Liver (tissue), 9 donors: ENCODE measurements around the gene CNST. TPM values are rescaled to one million over a fixed set of nuclear protein-coding genes. Genes with fewer than 3 reads are reported as not detected.

Experiments used
- DNase-seq: peaks from one replicate; pipeline ENCODE4 v3.0.0-alpha.2; 2017; ENCODE audit warnings: low spot score
- H3K27ac ChIP-seq, 2 donors: one replicate each; pipeline ENCODE4 v1.7.0; 2013; ENCODE audit warnings: inconsistent platforms in 2 of 2, low read length in 2 of 2, control low read depth in 1 of 2, low read depth in 1 of 2, mild to moderate bottlenecking in 1 of 2
- H3K27me3 ChIP-seq, 4 donors: one replicate each; pipeline versions ENCODE4 v1.6.1 to v1.7.0; 2013; ENCODE audit warnings: low read length in 3 of 4, inconsistent platforms in 1 of 4, mild to moderate bottlenecking in 1 of 4, moderate library complexity in 1 of 4; ENCODE audit not compliant: control insufficient read depth in 4 of 4, insufficient read depth in 4 of 4
- H3K36me3 ChIP-seq, 4 donors: one replicate each; pipeline versions ENCODE4 v1.6.1 to v1.7.0; 2013; ENCODE audit warnings: low read length in 3 of 4, mild to moderate bottlenecking in 3 of 4, low read depth in 1 of 4, moderate library complexity in 1 of 4; ENCODE audit not compliant: control insufficient read depth in 4 of 4, insufficient read depth in 3 of 4
- H3K4me1 ChIP-seq, 4 donors: one replicate each; pipeline versions ENCODE4 v1.6.1 to v1.7.0; 2013; ENCODE audit warnings: low read length in 3 of 4, mild to moderate bottlenecking in 3 of 4, moderate library complexity in 1 of 4; ENCODE audit not compliant: control insufficient read depth in 4 of 4, insufficient read depth in 4 of 4
- H3K4me3 ChIP-seq, 3 donors: one replicate each; pipeline versions ENCODE4 v1.6.1 to v1.7.0; 2013; ENCODE audit warnings: low read length in 3 of 3, control low read depth in 1 of 3, low read depth in 1 of 3, mild to moderate bottlenecking in 1 of 3
- H3K9ac ChIP-seq, 2 donors: one replicate each; pipeline ENCODE4 v1.7.0; 2013; ENCODE audit warnings: low read length in 2 of 2, mild to moderate bottlenecking in 2 of 2, moderate library complexity in 2 of 2, control low read depth in 1 of 2, low read depth in 1 of 2
- H3K9me3 ChIP-seq, 4 donors: one replicate each; pipeline versions ENCODE4 v1.6.1 to v1.7.0; 2013; ENCODE audit warnings: low read length in 3 of 4; ENCODE audit not compliant: control insufficient read depth in 4 of 4
- EGR1 ChIP-seq, 2 donors: IDR thresholded peaks; 2 replicates each; pipeline ENCODE4 v1.6.1; 2016 to 2018; ENCODE audit warnings: antibody characterized with exemption in 2 of 2, low read depth in 2 of 2
- FOXA2 ChIP-seq: IDR thresholded peaks from 2 replicates; pipeline ENCODE4 v1.6.1; 2016; ENCODE audit warnings: antibody characterized with exemption
- GABPA ChIP-seq, 2 donors: IDR thresholded peaks in 1 of 2; conservative IDR thresholded peaks in 1 of 2; 2 replicates each; pipeline ENCODE4 v1.6.1; 2016; ENCODE audit warnings: antibody characterized with exemption in 2 of 2, mild to moderate bottlenecking in 1 of 2, moderate library complexity in 1 of 2
- HNF4G ChIP-seq: IDR thresholded peaks from 2 replicates; pipeline ENCODE4 v1.6.1; 2016; ENCODE audit warnings: antibody characterized with exemption
- JUND ChIP-seq, 2 donors: IDR thresholded peaks; 2 replicates each; pipeline ENCODE4 v1.6.1; 2016; ENCODE audit warnings: antibody characterized with exemption in 2 of 2
- RAD21 ChIP-seq, 2 donors: IDR thresholded peaks; 2 replicates each; pipeline ENCODE4 v1.6.1; 2016; ENCODE audit warnings: antibody characterized with exemption in 2 of 2, mild to moderate bottlenecking in 2 of 2
- TAF1 ChIP-seq: conservative IDR thresholded peaks from 2 replicates; pipeline ENCODE4 v1.6.1; 2016; ENCODE audit warnings: antibody characterized with exemption, mild to moderate bottlenecking
- YY1 ChIP-seq: IDR thresholded peaks from 2 replicates; pipeline ENCODE4 v1.6.1; 2016; ENCODE audit warnings: antibody characterized with exemption, mild to moderate bottlenecking
- WGBS: extraction: QIAGEN DNeasy Blood & Tissue Kit; methylation state at CpG from one replicate; pipeline ENCODE4 v1.1.7; 2013; 5-methylcytosine and 5-hydroxymethylcytosine counted together
- polyA plus RNA-seq, 2 donors: library from polyadenylated mRNA; stranded (reverse) in 1 of 2; unstranded in 1 of 2; fragments of 200-250 nt in 1 of 2; fragments of >200 nt in 1 of 2; fragmentation: Nextera tagmentation in 1 of 2; extraction: Ambion mirVana in 1 of 2; gene quantifications; one replicate each; pipeline versions ENCODE4 v1.2.1 to v1.2.3, GENCODE V29; 2013 to 2015
- total RNA-seq, 2 donors: library from RNA; depleted of rRNA; stranded (reverse); fragments of >200 nt; gene quantifications; one replicate each; pipeline ENCODE4 v1.2.3, GENCODE V29; 2014
- TF ChIP-seq, protein P1 (sequence below): IDR thresholded peaks from 2 replicates; pipeline ENCODE4 v1.6.1; 2016; ENCODE audit warnings: antibody characterized with exemption
- TF ChIP-seq, protein P2 (sequence below): fragments of 150-350 bp; IDR thresholded peaks from 2 replicates; pipeline ENCODE4 v1.5.1; 2017; ENCODE audit warnings: improper control_type of control experiment, low read depth, low read length; ENCODE audit not compliant: missing input control
- TF ChIP-seq, protein P3 (sequence below): IDR thresholded peaks from 2 replicates; pipeline ENCODE4 v1.6.1; 2016; ENCODE audit warnings: antibody characterized with exemption
- TF ChIP-seq, protein P4 (sequence below): IDR thresholded peaks from 2 replicates; pipeline ENCODE4 v1.6.1; 2016; ENCODE audit warnings: antibody characterized with exemption
- TF ChIP-seq, protein P5 (sequence below): IDR thresholded peaks from 2 replicates; pipeline ENCODE4 v1.6.1; 2016; ENCODE audit warnings: antibody characterized with exemption, mild to moderate bottlenecking
- donor health status: healthy.
- donor health status: healthy.
- donor health status: healthy.
- donor health status: healthy.
- donor health status: healthy.

Gene CNST
- total and polyA plus RNA-seq, 4 donors = 6.1 to 36.3 (median 12.1) TPM

DNA sequence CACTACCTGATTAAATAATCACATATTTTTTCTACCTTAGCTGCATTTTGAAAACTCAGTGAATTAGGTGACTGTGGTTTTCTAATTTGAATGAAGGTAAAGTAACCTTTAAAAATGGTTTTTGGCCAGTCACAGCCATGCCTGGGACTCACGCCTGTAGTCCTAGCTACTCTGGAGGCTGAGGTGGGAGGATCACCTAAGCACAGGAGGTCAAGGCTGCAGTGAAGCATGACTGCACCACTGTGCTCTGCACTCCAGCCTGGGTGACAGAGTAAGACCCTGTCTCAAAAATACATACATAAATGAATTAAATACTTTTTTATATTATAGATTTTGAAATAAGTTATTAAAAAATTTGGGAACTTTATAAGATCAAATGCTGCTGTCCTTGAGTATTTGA is 5.7 kb downstream of the CNST start:
- Histone ChIP-seq H3K9me3 (no peaks in the 10 kb centered on the region), H3K4me3 (no peak overlapping the region), H3K27ac (peak overlapping the region in 1 of 2 donors; percentile 41), H3K36me3 (peaks cover 0 to 2% (median 0%) of the 10 kb centered on the region in 4 donors), H3K4me1 (peaks cover 3 to 9% (median 5%) of the 10 kb centered on the region in 4 donors), H3K9ac (no peak overlapping the region), H3K27me3 (no peaks in the 10 kb centered on the region)
- DNase-seq = no peak
- WGBS = 97% methylated on average over 1 of the region's 1 CpG
- TF ChIP-seq, protein P1, sequence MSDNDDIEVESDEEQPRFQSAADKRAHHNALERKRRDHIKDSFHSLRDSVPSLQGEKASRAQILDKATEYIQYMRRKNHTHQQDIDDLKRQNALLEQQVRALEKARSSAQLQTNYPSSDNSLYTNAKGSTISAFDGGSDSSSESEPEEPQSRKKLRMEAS = no peak
- TF ChIP-seq, protein P2, sequence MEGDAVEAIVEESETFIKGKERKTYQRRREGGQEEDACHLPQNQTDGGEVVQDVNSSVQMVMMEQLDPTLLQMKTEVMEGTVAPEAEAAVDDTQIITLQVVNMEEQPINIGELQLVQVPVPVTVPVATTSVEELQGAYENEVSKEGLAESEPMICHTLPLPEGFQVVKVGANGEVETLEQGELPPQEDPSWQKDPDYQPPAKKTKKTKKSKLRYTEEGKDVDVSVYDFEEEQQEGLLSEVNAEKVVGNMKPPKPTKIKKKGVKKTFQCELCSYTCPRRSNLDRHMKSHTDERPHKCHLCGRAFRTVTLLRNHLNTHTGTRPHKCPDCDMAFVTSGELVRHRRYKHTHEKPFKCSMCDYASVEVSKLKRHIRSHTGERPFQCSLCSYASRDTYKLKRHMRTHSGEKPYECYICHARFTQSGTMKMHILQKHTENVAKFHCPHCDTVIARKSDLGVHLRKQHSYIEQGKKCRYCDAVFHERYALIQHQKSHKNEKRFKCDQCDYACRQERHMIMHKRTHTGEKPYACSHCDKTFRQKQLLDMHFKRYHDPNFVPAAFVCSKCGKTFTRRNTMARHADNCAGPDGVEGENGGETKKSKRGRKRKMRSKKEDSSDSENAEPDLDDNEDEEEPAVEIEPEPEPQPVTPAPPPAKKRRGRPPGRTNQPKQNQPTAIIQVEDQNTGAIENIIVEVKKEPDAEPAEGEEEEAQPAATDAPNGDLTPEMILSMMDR = no peak
- TF ChIP-seq HNF4G = no peak
- TF ChIP-seq, protein P3, sequence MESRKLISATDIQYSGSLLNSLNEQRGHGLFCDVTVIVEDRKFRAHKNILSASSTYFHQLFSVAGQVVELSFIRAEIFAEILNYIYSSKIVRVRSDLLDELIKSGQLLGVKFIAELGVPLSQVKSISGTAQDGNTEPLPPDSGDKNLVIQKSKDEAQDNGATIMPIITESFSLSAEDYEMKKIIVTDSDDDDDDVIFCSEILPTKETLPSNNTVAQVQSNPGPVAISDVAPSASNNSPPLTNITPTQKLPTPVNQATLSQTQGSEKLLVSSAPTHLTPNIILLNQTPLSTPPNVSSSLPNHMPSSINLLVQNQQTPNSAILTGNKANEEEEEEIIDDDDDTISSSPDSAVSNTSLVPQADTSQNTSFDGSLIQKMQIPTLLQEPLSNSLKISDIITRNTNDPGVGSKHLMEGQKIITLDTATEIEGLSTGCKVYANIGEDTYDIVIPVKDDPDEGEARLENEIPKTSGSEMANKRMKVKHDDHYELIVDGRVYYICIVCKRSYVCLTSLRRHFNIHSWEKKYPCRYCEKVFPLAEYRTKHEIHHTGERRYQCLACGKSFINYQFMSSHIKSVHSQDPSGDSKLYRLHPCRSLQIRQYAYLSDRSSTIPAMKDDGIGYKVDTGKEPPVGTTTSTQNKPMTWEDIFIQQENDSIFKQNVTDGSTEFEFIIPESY = no peak

DNA sequence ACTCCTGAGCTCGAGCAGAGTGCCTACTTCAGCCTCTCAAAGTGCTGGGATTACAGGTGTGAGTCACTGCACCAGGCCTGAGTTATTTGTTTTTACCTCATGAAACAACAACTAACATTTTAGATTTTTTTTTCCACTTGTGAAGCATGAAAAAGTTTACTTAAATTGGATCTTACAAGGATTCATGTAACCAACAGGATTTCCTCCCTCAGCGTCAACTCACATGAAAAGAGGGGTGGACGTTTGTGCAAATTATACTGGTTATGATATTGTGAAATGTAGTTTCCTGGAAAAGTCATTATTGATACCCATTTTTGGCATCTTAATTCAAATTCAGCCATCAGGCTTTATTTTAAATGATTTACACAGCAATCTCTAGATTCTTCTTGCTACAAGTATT is 6.5 kb downstream of the CNST start:
- 69% methylated on average over 3 of the region's 3 CpGs for WGBS
- H3K4me3 ChIP-seq = no peak overlapping the region
- H3K9me3 ChIP-seq = no peaks in the 10 kb centered on the region
- peak overlapping the region in 1 of 2 donors; percentile 34 for H3K9ac ChIP-seq
- peak overlapping the region; percentile 13 to 35 for H3K27ac ChIP-seq
- H3K27me3 ChIP-seq = no peaks in the 10 kb centered on the region
- TF ChIP-seq, protein P3 = no peak
- TF ChIP-seq GABPA (IDR thresholded peaks at IDR 0.05 in 1 of 2, conservative IDR thresholded peaks at IDR 0.05 in 1 of 2) (no peak), FOXA2 (no peak), TAF1 (no peak), EGR1 (IDR thresholded peaks at IDR 0.05; ENCODE audit: low read depth in 2 of 2) (no peak), YY1 (no peak)
- TF ChIP-seq, protein P4, sequence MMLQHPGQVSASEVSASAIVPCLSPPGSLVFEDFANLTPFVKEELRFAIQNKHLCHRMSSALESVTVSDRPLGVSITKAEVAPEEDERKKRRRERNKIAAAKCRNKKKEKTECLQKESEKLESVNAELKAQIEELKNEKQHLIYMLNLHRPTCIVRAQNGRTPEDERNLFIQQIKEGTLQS = no peak
- H3K36me3 ChIP-seq = peaks cover 0 to 2% (median 0%) of the 10 kb centered on the region in 4 donors
- no peak for DNase-seq
- peaks cover 0 to 4% (median 2%) of the 10 kb centered on the region in 4 donors for H3K4me1 ChIP-seq

DNA sequence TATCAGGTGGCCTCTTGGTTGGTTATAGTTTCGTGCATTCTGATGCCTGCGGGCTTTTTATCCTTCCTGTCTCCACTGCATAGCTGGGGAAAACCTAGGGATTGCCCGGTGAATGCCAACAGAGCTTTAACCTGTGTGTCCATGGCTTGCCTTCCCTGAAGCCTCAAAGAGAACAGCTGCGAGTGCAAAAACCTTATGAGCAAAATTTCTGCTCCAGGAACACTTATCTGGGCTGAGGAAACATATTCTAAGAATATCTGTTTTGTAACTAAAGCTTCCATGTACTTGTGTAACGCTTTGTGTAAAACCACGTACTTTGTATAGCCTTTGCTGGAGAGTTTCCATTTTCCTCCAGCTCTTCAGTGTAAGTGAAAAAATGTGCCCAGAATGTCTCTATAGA is 7.2 kb downstream of the CNST start:
- H3K9me3 ChIP-seq = no peaks in the 10 kb centered on the region
- H3K9ac ChIP-seq = no peak overlapping the region
- 69% methylated on average over 6 of the region's 6 CpGs for WGBS
- H3K4me3 ChIP-seq = no peak overlapping the region
- H3K36me3 ChIP-seq = peaks cover 0 to 2% (median 0%) of the 10 kb centered on the region in 4 donors
- H3K4me1 ChIP-seq = peaks cover 0 to 4% (median 1%) of the 10 kb centered on the region in 4 donors
- peak overlapping the region in 1 of 2 donors; percentile 35 for H3K27ac ChIP-seq
- no peak for DNase-seq
- no peaks in the 10 kb centered on the region for H3K27me3 ChIP-seq
- TF ChIP-seq, protein P4 = no peak
- TF ChIP-seq RAD21 (IDR thresholded peaks at IDR 0.05) (no peak), YY1 (no peak), JUND (IDR thresholded peaks at IDR 0.05) (no peak), HNF4G (no peak)
- TF ChIP-seq, protein P5, sequence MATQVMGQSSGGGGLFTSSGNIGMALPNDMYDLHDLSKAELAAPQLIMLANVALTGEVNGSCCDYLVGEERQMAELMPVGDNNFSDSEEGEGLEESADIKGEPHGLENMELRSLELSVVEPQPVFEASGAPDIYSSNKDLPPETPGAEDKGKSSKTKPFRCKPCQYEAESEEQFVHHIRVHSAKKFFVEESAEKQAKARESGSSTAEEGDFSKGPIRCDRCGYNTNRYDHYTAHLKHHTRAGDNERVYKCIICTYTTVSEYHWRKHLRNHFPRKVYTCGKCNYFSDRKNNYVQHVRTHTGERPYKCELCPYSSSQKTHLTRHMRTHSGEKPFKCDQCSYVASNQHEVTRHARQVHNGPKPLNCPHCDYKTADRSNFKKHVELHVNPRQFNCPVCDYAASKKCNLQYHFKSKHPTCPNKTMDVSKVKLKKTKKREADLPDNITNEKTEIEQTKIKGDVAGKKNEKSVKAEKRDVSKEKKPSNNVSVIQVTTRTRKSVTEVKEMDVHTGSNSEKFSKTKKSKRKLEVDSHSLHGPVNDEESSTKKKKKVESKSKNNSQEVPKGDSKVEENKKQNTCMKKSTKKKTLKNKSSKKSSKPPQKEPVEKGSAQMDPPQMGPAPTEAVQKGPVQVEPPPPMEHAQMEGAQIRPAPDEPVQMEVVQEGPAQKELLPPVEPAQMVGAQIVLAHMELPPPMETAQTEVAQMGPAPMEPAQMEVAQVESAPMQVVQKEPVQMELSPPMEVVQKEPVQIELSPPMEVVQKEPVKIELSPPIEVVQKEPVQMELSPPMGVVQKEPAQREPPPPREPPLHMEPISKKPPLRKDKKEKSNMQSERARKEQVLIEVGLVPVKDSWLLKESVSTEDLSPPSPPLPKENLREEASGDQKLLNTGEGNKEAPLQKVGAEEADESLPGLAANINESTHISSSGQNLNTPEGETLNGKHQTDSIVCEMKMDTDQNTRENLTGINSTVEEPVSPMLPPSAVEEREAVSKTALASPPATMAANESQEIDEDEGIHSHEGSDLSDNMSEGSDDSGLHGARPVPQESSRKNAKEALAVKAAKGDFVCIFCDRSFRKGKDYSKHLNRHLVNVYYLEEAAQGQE = no peak
- TF ChIP-seq, protein P2 = no peak
